ENCODE results near the gene RUSC1. TPM values are rescaled to one million over a fixed set of nuclear protein-coding genes. Genes with fewer than 3 reads are reported as not detected.

Gene RUSC1
- total RNA-seq, 3 donors from 2014 or later: 14.1 to 22.4 (median 14.4) TPM

DNA sequence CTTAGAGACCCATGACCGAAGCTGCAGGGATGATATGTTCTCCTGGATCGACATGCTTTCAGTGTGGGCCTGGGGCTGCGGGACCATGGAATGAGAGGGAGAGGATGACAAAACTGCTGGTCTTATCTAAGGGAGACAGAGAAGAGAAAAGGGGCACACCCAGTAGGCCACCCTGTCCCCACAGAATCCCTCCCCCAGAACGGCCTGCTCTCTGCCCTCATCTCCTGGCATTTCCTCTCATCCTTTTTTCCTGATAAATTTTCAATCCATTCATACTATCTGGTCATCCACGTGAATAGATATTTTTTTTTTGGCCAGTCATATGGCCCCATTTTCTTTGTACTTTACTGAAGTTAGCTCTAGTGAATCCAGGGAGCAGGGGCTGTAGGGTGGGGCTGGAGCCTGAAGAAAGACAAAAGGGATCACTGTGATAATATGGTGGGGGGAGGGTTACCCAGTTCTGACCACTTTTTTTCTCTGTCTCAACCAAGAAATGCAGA is 19.3 kb upstream of the RUSC1 start, which contains the start of gene PKLR:
TSS of gene PKLR (minus strand) at position 97 of the 500 bp plus-strand sequence. CDS start at position 54, 43 bp downstream.
- Histone ChIP-seq H3K27me3 (peaks cover 0 to 4% of the 10 kb centered on the region in 2 donors), H3K4me1 (no peaks in the 10 kb centered on the region), H3K27ac (no peak within 1 kb of the TSS), H3K36me3 (no peaks in the 10 kb centered on the region), H3K9me3 (no peaks in the 10 kb centered on the region), H3K4me3 (no peak within 1 kb of the TSS)
- TF ChIP-seq POLR2A (IDR thresholded peaks at IDR 0.05) (no peak), POLR2AphosphoS5 (IDR thresholded peaks at IDR 0.05) (no peak)
- TF ChIP-seq, protein P1, sequence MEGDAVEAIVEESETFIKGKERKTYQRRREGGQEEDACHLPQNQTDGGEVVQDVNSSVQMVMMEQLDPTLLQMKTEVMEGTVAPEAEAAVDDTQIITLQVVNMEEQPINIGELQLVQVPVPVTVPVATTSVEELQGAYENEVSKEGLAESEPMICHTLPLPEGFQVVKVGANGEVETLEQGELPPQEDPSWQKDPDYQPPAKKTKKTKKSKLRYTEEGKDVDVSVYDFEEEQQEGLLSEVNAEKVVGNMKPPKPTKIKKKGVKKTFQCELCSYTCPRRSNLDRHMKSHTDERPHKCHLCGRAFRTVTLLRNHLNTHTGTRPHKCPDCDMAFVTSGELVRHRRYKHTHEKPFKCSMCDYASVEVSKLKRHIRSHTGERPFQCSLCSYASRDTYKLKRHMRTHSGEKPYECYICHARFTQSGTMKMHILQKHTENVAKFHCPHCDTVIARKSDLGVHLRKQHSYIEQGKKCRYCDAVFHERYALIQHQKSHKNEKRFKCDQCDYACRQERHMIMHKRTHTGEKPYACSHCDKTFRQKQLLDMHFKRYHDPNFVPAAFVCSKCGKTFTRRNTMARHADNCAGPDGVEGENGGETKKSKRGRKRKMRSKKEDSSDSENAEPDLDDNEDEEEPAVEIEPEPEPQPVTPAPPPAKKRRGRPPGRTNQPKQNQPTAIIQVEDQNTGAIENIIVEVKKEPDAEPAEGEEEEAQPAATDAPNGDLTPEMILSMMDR (IDR thresholded peaks at IDR 0.05): no peak
- intact Hi-C loops (cut with DNase I; ENCODE audit: low total_unique reads): no loop called here
- DNase-seq (ENCODE audit: low spot score in 2 of 2): no peak

DNA sequence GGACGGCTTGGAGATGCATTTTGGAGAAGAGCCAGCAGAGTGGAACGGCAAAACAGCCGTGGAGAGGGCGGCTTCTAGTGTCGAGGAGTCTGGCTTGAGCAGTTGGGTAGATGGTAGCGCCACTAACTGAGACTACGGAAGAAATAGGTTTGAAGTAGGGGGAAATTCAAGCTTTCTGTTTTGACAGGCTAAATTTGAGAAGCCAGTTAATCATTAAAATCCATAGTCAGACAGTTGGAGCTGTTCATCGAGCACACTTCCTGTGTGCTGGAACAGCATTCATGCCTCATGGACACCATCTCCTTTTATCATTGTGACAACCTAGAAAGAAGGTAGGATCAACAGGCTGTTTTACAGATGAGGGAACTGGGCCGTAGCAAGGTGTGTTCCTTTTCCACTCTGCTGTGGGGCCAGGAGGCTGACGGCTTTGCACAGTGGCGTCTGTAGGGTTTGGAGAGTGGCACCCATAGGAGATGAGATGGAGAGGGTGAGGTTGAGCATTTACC is 16.1 kb upstream of the RUSC1 start:
- Histone ChIP-seq H3K4me3 (no peak overlapping the region), H3K36me3 (no peaks in the 10 kb centered on the region), H3K27me3 (no peaks in the 10 kb centered on the region), H3K4me1 (peaks cover 0 to 3% of the 10 kb centered on the region in 2 donors), H3K9me3 (no peaks in the 10 kb centered on the region), H3K27ac (no peak overlapping the region)
- no peak for DNase-seq (ENCODE audit: low spot score in 2 of 2)
- TF ChIP-seq POLR2AphosphoS5 (IDR thresholded peaks at IDR 0.05) (no peak), POLR2A (IDR thresholded peaks at IDR 0.05) (no peak)
- TF ChIP-seq, protein P1 (IDR thresholded peaks at IDR 0.05): no peak
- intact Hi-C loops (cut with DNase I; ENCODE audit: low total_unique reads): no loop called here

DNA sequence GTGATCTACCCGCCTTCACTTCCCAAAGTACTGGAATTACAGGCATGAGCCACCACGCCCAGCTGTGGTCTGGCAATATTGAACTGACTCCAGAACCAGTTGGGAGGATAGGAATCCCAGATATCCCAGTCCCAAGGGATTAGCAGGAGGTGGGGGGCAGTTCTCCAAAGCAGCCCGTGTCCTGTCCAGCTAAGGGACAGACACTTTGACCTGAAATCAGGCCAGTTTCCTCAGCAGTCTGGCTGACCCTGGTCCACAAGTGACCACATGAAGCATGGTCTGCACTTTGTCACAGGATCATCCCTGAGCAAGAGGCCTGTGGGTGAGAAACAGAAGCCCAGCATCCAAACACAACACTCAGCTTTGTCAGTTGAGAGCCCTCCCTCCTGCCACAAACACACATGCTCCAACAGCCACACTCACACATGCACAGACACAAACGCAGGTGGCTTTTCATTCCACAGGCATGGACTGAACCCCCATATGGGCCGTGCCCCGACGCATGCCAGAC is 14.8 kb upstream of the RUSC1 start:
- Histone ChIP-seq H3K36me3 (no peaks in the 10 kb centered on the region), H3K9me3 (no peaks in the 10 kb centered on the region), H3K27me3 (no peaks in the 10 kb centered on the region), H3K4me3 (no peak overlapping the region), H3K27ac (no peak overlapping the region), H3K4me1 (peaks cover 0 to 9% of the 10 kb centered on the region in 2 donors)
- intact Hi-C loops (cut with DNase I; ENCODE audit: low total_unique reads): no loop called here
- DNase-seq (ENCODE audit: low spot score in 2 of 2): no peak
- TF ChIP-seq POLR2AphosphoS5 (IDR thresholded peaks at IDR 0.05) (no peak), POLR2A (IDR thresholded peaks at IDR 0.05) (no peak)
- TF ChIP-seq, protein P1 (IDR thresholded peaks at IDR 0.05): no peak

DNA sequence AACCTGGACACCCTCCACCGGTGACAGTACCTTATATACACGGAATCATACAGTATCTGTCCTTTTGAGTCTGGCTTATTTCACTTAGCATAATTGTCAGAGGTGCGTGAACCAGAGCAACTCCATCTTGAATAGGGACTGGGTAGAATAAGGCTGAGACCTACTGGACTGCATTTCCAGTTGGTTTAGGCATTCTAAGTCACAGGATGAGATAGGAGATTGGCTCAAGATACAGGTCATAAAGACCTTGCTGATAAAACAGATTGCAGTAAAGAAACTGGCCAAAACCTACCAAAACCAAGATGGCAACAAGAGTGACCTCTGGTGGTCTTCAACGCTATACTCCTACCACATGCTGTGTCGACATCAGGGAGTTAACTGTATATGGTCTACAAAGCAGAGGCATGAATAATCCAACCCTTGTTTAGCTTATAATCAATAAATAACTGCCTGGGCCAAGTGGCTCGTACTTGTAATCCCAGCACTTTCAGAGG is 13.4 kb upstream of the RUSC1 start:
- H3K4me3 ChIP-seq: no peak overlapping the region
- H3K9me3 ChIP-seq: no peaks in the 10 kb centered on the region
- H3K36me3 ChIP-seq: no peaks in the 10 kb centered on the region
- no peaks in the 10 kb centered on the region for H3K27me3 ChIP-seq
- no peak for DNase-seq (ENCODE audit: low spot score in 2 of 2)
- intact Hi-C loops (cut with DNase I; ENCODE audit: low total_unique reads): no loop called here
- H3K4me1 ChIP-seq: peaks cover 0 to 9% of the 10 kb centered on the region in 2 donors
- no peak overlapping the region for H3K27ac ChIP-seq
- no peak for TF ChIP-seq POLR2A (IDR thresholded peaks at IDR 0.05)
- TF ChIP-seq, protein P1 (IDR thresholded peaks at IDR 0.05): no peak
- no peak for TF ChIP-seq POLR2AphosphoS5 (IDR thresholded peaks at IDR 0.05)

All from breast epithelium (tissue), 4 donors.